Left colon (tissue), 2 donors: ENCODE results near the gene TRUB2. TPM values are rescaled to one million over a fixed set of nuclear protein-coding genes. Genes with fewer than 3 reads are reported as not detected.

Experiments
- ATAC-seq: fragments of 200-7000 bp; cut with Tn5 transposase; one replicate; pipeline ENCODE4 v1.9.1; 2020; ENCODE audit warnings: mild to moderate bottlenecking, moderate library complexity
- DNase-seq, 2 donors: peaks; one replicate each; pipeline ENCODE4 v3.0.0-alpha.2; 2020
- intact Hi-C, 2 donors: fragments of 100-400 bp; cut with DNase I in 1 of 2; cut with micrococcal nuclease in 1 of 2; formaldehyde crosslinking; loops; one replicate each; pipeline versions ENCODE4 v1.11.2 to v1.14.0; 2022; cut with DNase I, micrococcal nuclease
- total RNA-seq, 2 donors: library from RNA; stranded (reverse); fragmentation: NEBNext Ultra II Directional; extraction: Animal tissue kit (Norgen Biotek cat#: 25700); gene quantifications; one replicate each; pipeline ENCODE4 v1.2.1, GENCODE V29; 2021
- donor health status: DM: no; HTN: no; CAD: no.
- donor health status: DM: yes; HTN: yes; CAD: no.

Gene TRUB2
- total RNA-seq, 2 donors from 2014 or later = 22.5 to 28.7 TPM

DNA sequence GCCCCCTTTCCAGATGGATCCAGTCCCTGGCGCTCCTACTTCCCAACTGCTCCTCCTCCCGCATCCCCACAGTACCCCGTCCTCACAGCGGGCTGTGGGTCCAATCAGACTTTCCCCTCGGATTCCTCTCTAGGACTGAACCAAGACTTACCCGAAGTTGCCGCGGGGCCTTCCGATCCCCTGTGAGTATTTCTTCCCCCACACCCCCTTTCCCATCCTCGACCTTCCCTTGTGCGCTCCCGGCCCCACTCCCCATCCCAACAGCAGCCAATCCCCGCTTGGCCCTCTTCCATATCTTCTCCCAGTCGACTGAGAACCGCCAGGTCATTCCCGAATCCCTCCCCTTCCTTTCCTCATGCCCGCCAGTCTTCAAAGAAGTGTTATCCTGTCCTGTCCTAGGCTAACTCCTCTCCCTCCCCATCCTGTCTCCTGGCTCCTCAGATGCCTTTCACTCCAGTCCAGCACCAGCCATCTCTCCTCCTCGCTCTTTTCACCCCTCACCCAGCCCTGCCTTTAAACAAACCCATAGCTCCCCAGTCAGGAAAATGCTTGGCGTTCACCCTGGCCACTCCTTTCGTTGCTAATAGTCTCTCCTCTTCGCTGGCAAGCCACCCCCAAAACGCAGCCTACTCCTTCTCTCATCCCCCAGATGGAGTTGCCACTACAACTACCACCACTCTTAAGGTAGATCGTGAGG lies 45.5 kb downstream of the TRUB2 start:
- DNase-seq (peak; percentile 39 to 47), ATAC-seq (peak; percentile 18)
- intact Hi-C loops = no loop called here

- peak; percentile 100 for DNase-seq
- intact Hi-C loops = no loop called here
- ATAC-seq = peak; percentile 95
These were observed 46.2 kb downstream of the TRUB2 start, which contains the start of gene SWI5 for GRCh38 chr9:128276008-128276573. TSS of gene SWI5 (plus strand) at chr9:128276276.

DNA sequence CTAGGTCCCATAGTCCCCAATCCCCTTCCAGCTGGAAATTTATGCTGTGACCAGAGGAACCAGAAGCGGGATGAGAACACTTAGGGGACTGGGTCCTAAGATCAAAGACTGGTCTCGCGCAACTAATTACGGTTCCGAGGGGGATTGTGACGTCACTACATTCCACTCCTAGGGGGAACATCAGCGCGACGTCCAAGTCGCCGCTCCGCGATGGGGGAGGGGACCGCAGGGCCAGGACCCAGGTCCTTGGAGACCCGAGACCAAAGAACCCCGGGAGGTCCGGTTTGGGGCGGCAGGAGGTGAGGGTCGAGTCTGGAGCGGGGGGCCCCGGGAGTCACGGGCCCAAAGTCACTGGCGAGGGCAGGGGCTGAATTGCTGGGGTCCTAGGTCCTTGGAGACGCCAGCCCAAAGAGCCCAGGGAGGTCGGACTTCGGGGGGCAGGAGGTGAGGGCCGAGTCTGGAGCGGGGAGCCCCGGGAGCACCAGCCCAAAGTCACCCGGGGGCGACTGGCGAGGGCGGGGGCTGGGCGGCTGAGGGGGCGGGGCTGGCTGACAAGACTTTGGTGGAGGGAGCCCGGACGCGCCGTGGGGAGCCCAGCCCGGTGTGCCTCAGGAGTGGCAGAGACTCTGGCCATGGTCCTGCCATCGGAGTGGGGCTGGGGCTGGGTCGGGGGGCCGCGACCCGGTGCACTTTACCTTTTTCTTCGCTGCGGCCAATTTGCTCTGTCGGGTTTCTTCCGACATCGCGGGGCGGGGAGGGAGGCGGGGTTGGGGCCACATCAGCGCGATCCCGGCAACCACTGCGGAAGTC lies 46.8 kb downstream of the TRUB2 start, which contains the start of gene GOLGA2:
TSS of gene GOLGA2 (minus strand) at position 810 of the 810 bp plus-strand sequence. CDS start at position 779, 31 bp downstream.
- intact Hi-C loops = no loop called here
- peak; percentile 62 for ATAC-seq
- DNase-seq = peak; percentile 31 to 55

DNA sequence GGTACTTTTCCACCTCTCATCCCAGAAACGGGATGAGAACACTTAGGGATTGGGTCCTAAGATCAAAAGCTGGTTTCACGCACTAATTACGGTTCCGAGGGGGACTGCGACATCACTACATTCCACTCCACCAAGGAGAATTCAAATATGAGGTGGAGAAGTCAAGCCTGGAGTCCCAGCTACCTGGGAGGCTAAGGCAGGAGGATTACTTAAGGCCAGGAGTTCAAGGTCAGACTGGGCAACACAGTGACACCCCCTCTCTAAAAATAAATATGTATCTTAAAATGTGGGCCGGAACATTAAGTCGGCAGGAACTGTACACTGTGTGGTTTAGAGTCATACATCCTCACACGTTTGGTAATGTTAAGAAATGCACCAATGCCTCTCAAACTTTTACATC lies 48.0 kb downstream of the TRUB2 start:
- no peak for DNase-seq
- no peak for ATAC-seq
- intact Hi-C loops = no loop called here

GRCh38 chr9:128271512-128271911 lies 50.7 kb downstream of the TRUB2 start:
- intact Hi-C loops = no loop called here
- DNase-seq (no peak), ATAC-seq (no peak)

DNA sequence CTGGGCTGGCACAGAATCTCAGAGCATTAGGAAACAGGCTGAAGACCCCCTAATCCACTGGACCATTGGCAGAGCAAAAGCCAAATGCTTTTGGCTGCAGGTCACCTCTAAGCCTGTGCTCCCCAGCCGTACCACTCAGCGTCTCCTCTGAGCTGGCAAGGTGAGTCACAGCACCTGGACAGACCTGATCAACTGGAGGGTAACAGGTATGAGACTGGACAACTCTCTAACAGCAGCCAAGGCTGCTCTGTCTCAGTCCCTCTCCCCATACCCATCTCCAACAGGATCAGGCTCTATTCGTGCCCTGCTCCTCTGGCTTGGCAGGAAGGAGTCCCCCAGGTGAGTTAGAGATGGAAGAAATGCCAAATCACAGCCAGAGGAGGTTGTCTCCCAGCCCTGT lies 51.1 kb downstream of the TRUB2 start:
- intact Hi-C loops = no loop called here
- ATAC-seq (no peak), DNase-seq (no peak)

GRCh38 chr9:128266868-128267590 lies 55.2 kb downstream of the TRUB2 start:
- no peak for DNase-seq
- no peak for ATAC-seq
- intact Hi-C loops = no loop called here

DNA sequence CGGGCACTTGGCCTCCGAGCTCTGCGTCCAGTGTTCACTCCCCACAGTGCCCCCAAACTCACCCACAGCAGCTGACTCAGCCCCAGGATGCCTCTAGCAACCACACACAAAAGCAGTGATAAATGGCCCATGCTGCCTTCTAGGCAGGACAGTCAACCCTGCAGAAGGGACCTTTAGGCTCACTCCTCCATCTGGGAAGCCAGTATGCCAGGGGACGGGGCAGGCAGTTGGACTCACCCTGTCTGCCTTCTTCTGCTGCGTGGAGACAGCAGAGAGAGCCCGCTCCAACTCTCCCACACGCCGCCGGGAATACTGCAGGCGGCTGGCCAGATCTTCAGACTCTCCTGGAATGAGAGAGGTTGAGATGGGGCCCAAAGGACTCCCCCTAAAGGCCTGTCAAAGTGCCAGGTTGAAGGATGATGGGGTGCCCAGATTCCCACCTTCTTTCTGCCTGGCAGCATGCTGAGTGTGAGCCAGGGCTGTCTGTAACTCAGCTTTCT lies 56.8 kb downstream of the TRUB2 start:
- DNase-seq = no peak
- no peak for ATAC-seq
- intact Hi-C loops = no loop called here

- ATAC-seq (no peak), DNase-seq (no peak)
- intact Hi-C loops = no loop called here
These were observed 59.6 kb downstream of the TRUB2 start for GRCh38 chr9:128262687-128263086.

DNA sequence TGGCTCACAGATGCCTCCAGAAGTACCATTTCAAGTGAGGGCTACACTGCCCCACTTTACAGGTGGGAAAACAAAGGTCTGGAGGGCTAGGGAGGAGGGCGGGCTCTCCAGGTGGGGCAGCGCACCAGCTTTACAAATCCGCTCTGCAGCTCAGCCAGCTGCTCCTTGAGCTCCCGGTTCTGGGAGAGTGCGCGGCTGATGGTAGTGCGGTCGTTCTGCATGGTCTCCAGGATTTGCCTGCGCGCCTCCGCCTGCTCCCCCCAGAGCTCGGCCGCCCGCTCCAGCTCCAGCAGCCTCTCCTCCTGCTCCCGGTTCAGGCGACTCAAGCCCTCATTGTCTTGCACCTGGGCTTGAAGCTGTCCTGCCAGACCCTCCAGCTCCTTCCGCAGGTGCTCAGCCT lies 61.9 kb downstream of the TRUB2 start:
- intact Hi-C loops = no loop called here
- ATAC-seq (no peak), DNase-seq (no peak)

GRCh38 chr9:128259156-128259555 lies 63.1 kb downstream of the TRUB2 start:
- no peak for DNase-seq
- intact Hi-C loops = no loop called here

GRCh38 chr9:128258326-128258725 lies 63.9 kb downstream of the TRUB2 start:
- DNase-seq (no peak), ATAC-seq (no peak)
- intact Hi-C loops = no loop called here

More at GRCh38 chr9:128259156-128259555, 63.1 kb downstream of the TRUB2 start:
- no peak for ATAC-seq

GRCh38 chr9:128257907-128258306 lies 64.3 kb downstream of the TRUB2 start:
- no peak for ATAC-seq
- intact Hi-C loops = no loop called here

GRCh38 chr9:128257086-128257825 lies 65.0 kb downstream of the TRUB2 start:
- ATAC-seq (no peak), DNase-seq (no peak)
- intact Hi-C loops = no loop called here

More at GRCh38 chr9:128257907-128258306, 64.3 kb downstream of the TRUB2 start:
- no peak for DNase-seq
